Neuron (in vitro differentiated cells): ENCODE data around the gene PPM1N.

Experiments used
- H2AFZ ChIP-seq: one replicate; pipeline ENCODE4 v1.6.1; 2013; ENCODE audit warnings: low read depth, mild to moderate bottlenecking, inconsistent platforms, low read length, moderate library complexity
- H3K27me3 ChIP-seq: one replicate; pipeline ENCODE4 v1.6.1; 2013; ENCODE audit warnings: low read length; ENCODE audit not compliant: insufficient read depth
- H3K36me3 ChIP-seq: one replicate; pipeline ENCODE4 v1.6.1; 2013; ENCODE audit warnings: low read length; ENCODE audit not compliant: insufficient read depth
- H3K4me1 ChIP-seq: one replicate; pipeline ENCODE4 v1.6.1; 2013; ENCODE audit warnings: low read length; ENCODE audit not compliant: insufficient read depth
- H3K4me3 ChIP-seq: 2 replicates; pipeline ENCODE4 v1.5.1; 2013; ENCODE audit warnings: mild to moderate bottlenecking, low read length, moderate library complexity
- H3K9me3 ChIP-seq: one replicate; pipeline ENCODE4 v1.6.1; 2013; ENCODE audit warnings: low read length

The PPM1N gene

GRCh38 chr19:45498411-45499195, at the start of gene PPM1N:
Gene PPM1N (plus strand): TSS chr19:45498443. CDS start chr19:45498473, 30 bp downstream.
- H3K9me3 ChIP-seq = no peaks in the 10 kb centered on the region
- H3K4me3 ChIP-seq = peak within 1 kb of the TSS; percentile 43
- peaks cover 12% of the 10 kb centered on the region for H3K4me1 ChIP-seq
- H3K36me3 ChIP-seq = peaks cover 13% of the 10 kb centered on the region
- peaks cover 39% of the 10 kb centered on the region for H3K27me3 ChIP-seq
- H2AFZ ChIP-seq = no peak within 1 kb of the TSS

GRCh38 chr19:45448887-45449299, 49.4 kb upstream of the PPM1N start:
- no peaks in the 10 kb centered on the region for H3K27me3 ChIP-seq
- H3K9me3 ChIP-seq = no peaks in the 10 kb centered on the region
- H3K4me3 ChIP-seq = no peak overlapping the region
- H3K36me3 ChIP-seq = no peaks in the 10 kb centered on the region
- peaks cover 17% of the 10 kb centered on the region for H3K4me1 ChIP-seq
- H2AFZ ChIP-seq = no peak overlapping the region

GRCh38 chr19:45450012-45450333, 48.3 kb upstream of the PPM1N start:
- no peaks in the 10 kb centered on the region for H3K36me3 ChIP-seq

GRCh38 chr19:45451131-45451849, 47.0 kb upstream of the PPM1N start:
- peak overlapping the region; percentile 88 for H2AFZ ChIP-seq
- H3K4me3 ChIP-seq = peak overlapping the region; percentile 50
- H3K9me3 ChIP-seq = no peaks in the 10 kb centered on the region
- no peaks in the 10 kb centered on the region for H3K27me3 ChIP-seq
- peaks cover 21% of the 10 kb centered on the region for H3K4me1 ChIP-seq
- H3K36me3 ChIP-seq = no peaks in the 10 kb centered on the region

More at GRCh38 chr19:45450012-45450333, 48.3 kb upstream of the PPM1N start:
- peak overlapping the region; percentile 48 for H3K4me3 ChIP-seq
- no peak overlapping the region for H2AFZ ChIP-seq
- H3K27me3 ChIP-seq = no peaks in the 10 kb centered on the region
- H3K4me1 ChIP-seq = peaks cover 11% of the 10 kb centered on the region
- H3K9me3 ChIP-seq = no peaks in the 10 kb centered on the region

GRCh38 chr19:45451850-45452387, 46.3 kb upstream of the PPM1N start:
- Histone ChIP-seq H3K4me3 (no peak overlapping the region), H3K4me1 (peaks cover 22% of the 10 kb centered on the region), H3K36me3 (no peaks in the 10 kb centered on the region), H2AFZ (no peak overlapping the region), H3K27me3 (no peaks in the 10 kb centered on the region), H3K9me3 (no peaks in the 10 kb centered on the region)

GRCh38 chr19:45455707-45456499, 42.3 kb upstream of the PPM1N start:
- H3K4me3 ChIP-seq = peak overlapping the region; percentile 11
- H3K27me3 ChIP-seq = peaks cover 3% of the 10 kb centered on the region

GRCh38 chr19:45456500-45456815, 41.8 kb upstream of the PPM1N start:
- H3K4me3 ChIP-seq = no peak overlapping the region
- peaks cover 10% of the 10 kb centered on the region for H3K4me1 ChIP-seq
- peaks cover 4% of the 10 kb centered on the region for H3K27me3 ChIP-seq
- H3K9me3 ChIP-seq = no peaks in the 10 kb centered on the region
- H3K36me3 ChIP-seq = no peaks in the 10 kb centered on the region
- no peak overlapping the region for H2AFZ ChIP-seq

More at GRCh38 chr19:45455707-45456499, 42.3 kb upstream of the PPM1N start:
- H3K4me1 ChIP-seq = peaks cover 15% of the 10 kb centered on the region
- H3K9me3 ChIP-seq = no peaks in the 10 kb centered on the region
- no peaks in the 10 kb centered on the region for H3K36me3 ChIP-seq
- H2AFZ ChIP-seq = no peak overlapping the region

- Histone ChIP-seq H2AFZ (no peak overlapping the region), H3K36me3 (no peaks in the 10 kb centered on the region), H3K27me3 (peaks cover 4% of the 10 kb centered on the region), H3K4me1 (peaks cover 10% of the 10 kb centered on the region), H3K9me3 (no peaks in the 10 kb centered on the region), H3K4me3 (no peak overlapping the region)
These were observed 40.5 kb upstream of the PPM1N start for GRCh38 chr19:45457776-45458175.

GRCh38 chr19:45460807-45461347, 37.4 kb upstream of the PPM1N start:
- Histone ChIP-seq H3K36me3 (no peaks in the 10 kb centered on the region), H3K9me3 (no peaks in the 10 kb centered on the region), H3K27me3 (peaks cover 4% of the 10 kb centered on the region), H3K4me3 (no peak overlapping the region), H2AFZ (no peak overlapping the region), H3K4me1 (peaks cover 8% of the 10 kb centered on the region)

GRCh38 chr19:45462174-45462573, 36.1 kb upstream of the PPM1N start:
- H2AFZ ChIP-seq = no peak overlapping the region
- no peaks in the 10 kb centered on the region for H3K9me3 ChIP-seq
- H3K27me3 ChIP-seq = peaks cover 4% of the 10 kb centered on the region
- no peak overlapping the region for H3K4me3 ChIP-seq
- H3K36me3 ChIP-seq = no peaks in the 10 kb centered on the region
- peaks cover 6% of the 10 kb centered on the region for H3K4me1 ChIP-seq

- no peaks in the 10 kb centered on the region for H3K36me3 ChIP-seq
- no peak overlapping the region for H3K4me3 ChIP-seq
- no peak overlapping the region for H2AFZ ChIP-seq
- peaks cover 10% of the 10 kb centered on the region for H3K4me1 ChIP-seq
- peaks cover 4% of the 10 kb centered on the region for H3K27me3 ChIP-seq
- H3K9me3 ChIP-seq = no peaks in the 10 kb centered on the region
These were observed 35.0 kb upstream of the PPM1N start for GRCh38 chr19:45463241-45463640.

GRCh38 chr19:45464274-45464673, 34.0 kb upstream of the PPM1N start:
- no peak overlapping the region for H3K4me3 ChIP-seq
- no peak overlapping the region for H2AFZ ChIP-seq
- H3K27me3 ChIP-seq = peaks cover 4% of the 10 kb centered on the region
- H3K36me3 ChIP-seq = no peaks in the 10 kb centered on the region
- H3K4me1 ChIP-seq = peaks cover 15% of the 10 kb centered on the region
- no peaks in the 10 kb centered on the region for H3K9me3 ChIP-seq
